ENCODE results near the gene TM4SF4.

Gene TM4SF4

GRCh38 chr3:149511040-149511626, 36.6 kb downstream of the TM4SF4 start:
- DNase-seq (ENCODE audit: low read depth in 4 of 4, low spot score in 1 of 4) = no peak

- no peak for DNase-seq (ENCODE audit: low read depth in 4 of 4, low spot score in 1 of 4)
These were observed 37.7 kb downstream of the TM4SF4 start for GRCh38 chr3:149512073-149512782.

- no peak for DNase-seq (ENCODE audit: low read depth in 4 of 4, low spot score in 1 of 4)
These were observed 40.0 kb downstream of the TM4SF4 start for GRCh38 chr3:149514471-149514870.

GRCh38 chr3:149515249-149515648, 40.8 kb downstream of the TM4SF4 start:
- no peak for DNase-seq (ENCODE audit: low read depth in 4 of 4, low spot score in 1 of 4)

- DNase-seq (ENCODE audit: low read depth in 4 of 4, low spot score in 1 of 4) = no peak
These were observed 42.4 kb downstream of the TM4SF4 start for GRCh38 chr3:149516920-149517319.

- DNase-seq (ENCODE audit: low read depth in 4 of 4, low spot score in 1 of 4) = no peak
These were observed 45.4 kb downstream of the TM4SF4 start for GRCh38 chr3:149519912-149520311.

GRCh38 chr3:149523512-149524299, 49.2 kb downstream of the TM4SF4 start:
- no peak for DNase-seq (ENCODE audit: low read depth in 4 of 4, low spot score in 1 of 4)

- DNase-seq (ENCODE audit: low read depth in 4 of 4, low spot score in 1 of 4) = no peak
These were observed 53.2 kb downstream of the TM4SF4 start for GRCh38 chr3:149527531-149528339.

GRCh38 chr3:149528340-149528650, 53.8 kb downstream of the TM4SF4 start:
- DNase-seq (ENCODE audit: low read depth in 4 of 4, low spot score in 1 of 4) = no peak

- no peak for DNase-seq (ENCODE audit: low read depth in 4 of 4, low spot score in 1 of 4)
These were observed 54.6 kb downstream of the TM4SF4 start for GRCh38 chr3:149529099-149529498.

- no peak for DNase-seq (ENCODE audit: low read depth in 4 of 4, low spot score in 1 of 4)
These were observed 58.1 kb downstream of the TM4SF4 start for GRCh38 chr3:149532489-149533180.

- DNase-seq (ENCODE audit: low read depth in 4 of 4, low spot score in 1 of 4) = no peak
These were observed 59.6 kb downstream of the TM4SF4 start for GRCh38 chr3:149534082-149534481.

- no peak for DNase-seq (ENCODE audit: low read depth in 4 of 4, low spot score in 1 of 4)
These were observed 60.3 kb downstream of the TM4SF4 start for GRCh38 chr3:149534671-149535332.

- no peak for DNase-seq (ENCODE audit: low read depth in 4 of 4, low spot score in 1 of 4)
These were observed 60.8 kb downstream of the TM4SF4 start for GRCh38 chr3:149535333-149535685.

- no peak for DNase-seq (ENCODE audit: low read depth in 4 of 4, low spot score in 1 of 4)
These were observed 61.9 kb downstream of the TM4SF4 start for GRCh38 chr3:149536429-149536828.

GRCh38 chr3:149538371-149538770, 63.9 kb downstream of the TM4SF4 start:
- no peak for DNase-seq (ENCODE audit: low read depth in 4 of 4, low spot score in 1 of 4)

- DNase-seq (ENCODE audit: low read depth in 4 of 4, low spot score in 1 of 4) = no peak
These were observed 66.6 kb downstream of the TM4SF4 start for GRCh38 chr3:149541091-149541491.

GRCh38 chr3:149542375-149543312, 68.1 kb downstream of the TM4SF4 start:
- DNase-seq (ENCODE audit: low read depth in 4 of 4, low spot score in 1 of 4) = no peak

GRCh38 chr3:149545049-149545448, 70.6 kb downstream of the TM4SF4 start:
- no peak for DNase-seq (ENCODE audit: low read depth in 4 of 4, low spot score in 1 of 4)
